Measurements from ENCODE around the gene HDGFL2. TPM values are rescaled to one million over a fixed set of nuclear protein-coding genes. Genes with fewer than 3 reads are reported as not detected.
A peak's percentile ranks its signal among the peaks of the same experiment; 100 is the strongest.

The HDGFL2 gene
- total RNA-seq, 1 experiment from 2014 or later: 75.2 TPM

DNA sequence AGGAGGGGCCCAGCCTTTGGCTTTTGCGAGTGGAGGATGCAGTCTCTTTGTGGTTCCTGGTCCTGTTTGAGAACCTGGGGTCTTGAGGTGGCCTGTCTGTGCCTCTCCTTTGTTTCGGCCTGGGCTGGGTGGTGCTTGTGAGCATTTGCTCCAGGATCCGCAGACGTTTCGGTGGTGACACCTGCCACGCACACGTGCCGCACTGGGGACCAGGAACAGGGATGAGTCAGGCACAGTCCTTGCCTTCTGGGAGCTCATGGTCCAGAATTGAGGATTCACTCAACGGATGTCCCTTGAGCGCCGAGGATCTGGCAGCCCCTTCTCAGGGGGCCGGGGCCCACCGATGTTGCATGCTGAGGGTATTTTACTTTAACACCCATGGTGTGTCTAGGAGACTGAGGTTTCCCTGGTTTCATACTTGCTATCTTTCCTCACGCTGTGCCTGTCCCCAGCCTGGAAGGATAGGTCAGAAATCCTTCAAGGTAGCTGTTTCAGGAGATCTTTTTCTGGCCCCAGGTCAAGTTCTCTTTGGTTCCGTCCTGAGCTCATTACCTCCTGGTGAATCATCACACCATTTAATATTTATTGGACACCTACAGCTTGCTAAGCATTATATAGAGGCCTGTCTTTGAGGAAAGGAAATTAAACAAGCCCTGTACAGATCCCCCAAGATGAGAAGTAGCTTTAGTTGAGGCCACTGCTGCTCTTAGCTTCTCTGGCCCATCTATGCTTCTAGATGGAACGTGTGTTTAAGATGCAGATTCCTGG is 5.1 kb downstream of the HDGFL2 start:
- Histone ChIP-seq H4K20me1 (ENCODE audit: insufficient read depth) (no peaks in the 10 kb centered on the region), H3K9me2 (ENCODE audit: insufficient read depth) (no peaks in the 10 kb centered on the region), H3K4me2 (ENCODE audit: low read length) (no peak overlapping the region), H3K9ac (ENCODE audit: low read length) (no peak overlapping the region), H3K4me1 (ENCODE audit: control insufficient read depth in 1 of 2, insufficient read depth in 2 of 2, low read length in 2 of 2) (peaks cover 8 to 16% of the 10 kb centered on the region in 2 experiments), H3K27ac (ENCODE audit: low read depth, low read length) (no peak overlapping the region), H3K27me3 (ENCODE audit: insufficient read depth, low read length) (no peaks in the 10 kb centered on the region), H3K9me3 (ENCODE audit: control insufficient read depth in 1 of 2, insufficient read depth in 1 of 2, low read depth in 1 of 2, low read length in 2 of 2) (no peaks in the 10 kb centered on the region), H3K4me3 (replicated peaks in 1 of 2; ENCODE audit: low read depth in 1 of 2, low read length in 2 of 2) (no peak overlapping the region), H2AFZ (ENCODE audit: low read depth, low read length, poor library complexity, severe bottlenecking) (no peak overlapping the region), H3K79me2 (ENCODE audit: insufficient read depth, low read length) (peaks cover 27% of the 10 kb centered on the region), H3K36me3 (ENCODE audit: control insufficient read depth in 1 of 2, insufficient read depth in 2 of 2, low read length in 2 of 2) (peaks cover 11 to 18% of the 10 kb centered on the region in 2 experiments)
- no peak for TF ChIP-seq SP1 (IDR thresholded peaks at IDR 0.05; ENCODE audit: low read depth)
- no peak for TF ChIP-seq EZH2 (IDR thresholded peaks at IDR 0.05)
- TF ChIP-seq ELF1 (IDR thresholded peaks at IDR 0.05; ENCODE audit: borderline replicate concordance, low read depth): no peak
- no peak for TF ChIP-seq SRF (IDR thresholded peaks at IDR 0.05; ENCODE audit: low read depth)
- no peak for TF ChIP-seq ZFX (IDR thresholded peaks at IDR 0.05)
- no peak for TF ChIP-seq TCF7L2 (IDR thresholded peaks at IDR 0.05; ENCODE audit: borderline replicate concordance, extremely low read depth, insufficient read depth, insufficient read length)
- TF ChIP-seq FOSL1 (IDR thresholded peaks at IDR 0.05; ENCODE audit: low read depth): no peak
- TF ChIP-seq SIN3A (IDR thresholded peaks at IDR 0.05; ENCODE audit: low read depth): no peak
- no peak for TF ChIP-seq EZH2phosphoT487 (IDR thresholded peaks at IDR 0.05; ENCODE audit: borderline replicate concordance)
- TF ChIP-seq, protein P1, sequence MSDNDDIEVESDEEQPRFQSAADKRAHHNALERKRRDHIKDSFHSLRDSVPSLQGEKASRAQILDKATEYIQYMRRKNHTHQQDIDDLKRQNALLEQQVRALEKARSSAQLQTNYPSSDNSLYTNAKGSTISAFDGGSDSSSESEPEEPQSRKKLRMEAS (IDR thresholded peaks at IDR 0.05): no peak
- RAD21 ChIA-PET (ENCODE audit: low non-redundant PET in 1 of 2, low total read pairs in 2 of 2, uncharacterized antibody in 2 of 2, unreplicated experiment in 2 of 2): no interaction called here
- TSS peak; percentile 26 for BruUV-seq (replicated peaks)
- CTCF ChIA-PET: no interaction called here
- intact Hi-C loops (cut with micrococcal nuclease): no loop called here
- no peak for ATAC-seq
- POLR2A ChIA-PET: no interaction called here
- no peak for DNase-seq (ENCODE audit: low read depth, low spot score)
